Transverse colon (tissue), 4 donors: ENCODE measurements around the gene BAZ2A. TPM values are rescaled to one million over a fixed set of nuclear protein-coding genes. Genes with fewer than 3 reads are reported as not detected.

Experiments used
- DNase-seq: peaks from one replicate; pipeline ENCODE4 v3.0.0-alpha.2; 2019
- H3K27ac ChIP-seq, 4 donors: fragments of 200-600 bp; sonication (generic); 2 replicates each; pipeline ENCODE4 v1.5.1; 2016 to 2018; ENCODE audit warnings: inconsistent platforms in 4 of 4
- H3K27me3 ChIP-seq: fragments of 200-600 bp; sonication (generic); 2 replicates; pipeline ENCODE4 v1.5.1; 2017; ENCODE audit warnings: inconsistent platforms
- H3K36me3 ChIP-seq, 4 donors: fragments of 200-600 bp; sonication (generic); 2 replicates each; pipeline ENCODE4 v1.5.1; 2017 to 2019; ENCODE audit warnings: inconsistent platforms in 4 of 4
- H3K4me1 ChIP-seq, 4 donors: fragments of 200-600 bp; sonication (generic); 2 replicates each; pipeline ENCODE4 v1.5.1; 2017 to 2020; ENCODE audit warnings: inconsistent platforms in 4 of 4
- H3K4me3 ChIP-seq, 4 donors: fragments of 200-600 bp; sonication (generic); 1 replicate in 1 of 4; 2 replicates in 3 of 4; pipeline versions ENCODE4 v1.5.1 to v1.6.1; 2017 to 2019; ENCODE audit warnings: inconsistent platforms in 4 of 4
- H3K9me3 ChIP-seq, 2 donors: fragments of 200-600 bp; sonication (generic); 2 replicates each; pipeline ENCODE4 v1.5.1; 2017 to 2019; ENCODE audit warnings: inconsistent platforms in 2 of 2
- CTCF ChIP-seq, 5 experiments: fragments of 200-600 bp in 3 of 5; fragments of 450-650 bp in 2 of 5; sonication (generic) in 3 of 5; IDR thresholded peaks; 1 replicate in 2 of 5; 2 replicates in 3 of 5; pipeline ENCODE4 v1.5.1; 2016 to 2017; ENCODE audit warnings: antibody characterized with exemption in 5 of 5, inconsistent platforms in 3 of 5, mild to moderate bottlenecking in 2 of 5, moderate library complexity in 1 of 5
- EP300 ChIP-seq: sonication (generic); formaldehyde crosslinking; IDR thresholded peaks from one replicate; pipeline ENCODE4 v1.6.1; 2017; ENCODE audit warnings: antibody characterized with exemption, low read depth
- POLR2A ChIP-seq: fragments of 450-650 bp; IDR thresholded peaks from one replicate; pipeline ENCODE4 v1.6.1; 2016; ENCODE audit warnings: antibody characterized with exemption, mild to moderate bottlenecking, moderate library complexity
- POLR2AphosphoS5 ChIP-seq, 3 donors: sonication (generic); formaldehyde crosslinking; IDR thresholded peaks; one replicate each; pipeline ENCODE4 v1.6.1; 2016; ENCODE audit warnings: antibody characterized with exemption in 3 of 3
- WGBS, 2 donors: methylation state at CpG; one replicate each; pipeline ENCODE4 v1.1.5; 2018; ENCODE audit warnings: low coverage in 1 of 2; 5-methylcytosine and 5-hydroxymethylcytosine counted together
- in situ Hi-C, 4 donors: fragments of 200-750 bp; cut with MboI; loops; one replicate each; pipeline versions ENCODE4 v1.15.0 to v1.15.1; 2017; ENCODE audit warnings: low sequenced_read_pairs in 3 of 4, low pct_ligation_motif_present in 1 of 4, low pct_unique_long_range_greater_than_20kb in 1 of 4
- intact Hi-C: fragments of 100-400 bp; cut with DNase I; formaldehyde crosslinking; loops from one replicate; pipeline ENCODE4 v1.15.1; 2023; ENCODE audit warnings: low total_unique reads
- total RNA-seq, 4 donors: library from RNA; depleted of rRNA; stranded (reverse); fragments of >200 nt; gene quantifications; one replicate each; pipeline ENCODE4 v1.1.0, GENCODE V29; 2016

The BAZ2A gene
- total RNA-seq, 4 donors from 2014 or later, result 108 to 261 (median 124) TPM

GRCh38 chr12:56596815-56597214 is 33.3 kb downstream of the BAZ2A start:
- TF ChIP-seq CTCF (IDR thresholded peaks at IDR 0.05), result no peak
- TF ChIP-seq POLR2A, result no peak
- TF ChIP-seq EP300, result no peak
- TF ChIP-seq POLR2AphosphoS5 (IDR thresholded peaks at IDR 0.05), result no peak
- H3K4me3 ChIP-seq, result no peak overlapping the region
- no peak for DNase-seq
- in situ Hi-C loops (no loop called here), intact Hi-C loops (no loop called here)
- no peaks in the 10 kb centered on the region for H3K4me1 ChIP-seq
- 77 to 83% methylated on average over 1 to 3 of the region's 3 CpGs for WGBS, 2 donors
- H3K27me3 ChIP-seq, result no peaks in the 10 kb centered on the region
- H3K27ac ChIP-seq, result no peak overlapping the region
- H3K9me3 ChIP-seq, result no peaks in the 10 kb centered on the region
- peaks cover 0 to 42% (median 25%) of the 10 kb centered on the region in 4 donors for H3K36me3 ChIP-seq

GRCh38 chr12:56593909-56594621 is 36.1 kb downstream of the BAZ2A start:
- Histone ChIP-seq H3K27me3 (no peaks in the 10 kb centered on the region), H3K27ac (peak overlapping the region; percentile 14 to 74 (median 40)), H3K4me1 (peaks cover 0 to 8% (median 6%) of the 10 kb centered on the region in 4 donors), H3K9me3 (no peaks in the 10 kb centered on the region), H3K4me3 (no peak overlapping the region), H3K36me3 (peaks cover 0 to 16% (median 8%) of the 10 kb centered on the region in 4 donors)
- 43% methylated on average over 8 of the region's 8 CpGs; no CpG with 5 or more reads in 1 of the 2 donors for WGBS, 2 donors
- TF ChIP-seq CTCF (IDR thresholded peaks at IDR 0.05) (peak; percentile 63 to 72 (median 69)), POLR2A (no peak), POLR2AphosphoS5 (IDR thresholded peaks at IDR 0.05) (peak in 2 of 3 donors; percentile 7 to 31)
- DNase-seq, result peak; percentile 43
- intact Hi-C loops (no loop called here), in situ Hi-C loops (no loop called here)

- Histone ChIP-seq H3K9me3 (no peaks in the 10 kb centered on the region), H3K4me3 (no peak overlapping the region), H3K4me1 (peaks cover 0 to 8% (median 6%) of the 10 kb centered on the region in 4 donors), H3K27ac (no peak overlapping the region), H3K27me3 (no peaks in the 10 kb centered on the region), H3K36me3 (peaks cover 0 to 18% (median 6%) of the 10 kb centered on the region in 4 donors)
- in situ Hi-C loops (no loop called here), intact Hi-C loops (no loop called here)
- TF ChIP-seq POLR2A (no peak), EP300 (no peak), CTCF (IDR thresholded peaks at IDR 0.05) (no peak), POLR2AphosphoS5 (IDR thresholded peaks at IDR 0.05) (no peak)
- no peak for DNase-seq
These were observed 38.2 kb downstream of the BAZ2A start for GRCh38 chr12:56591961-56592360.

GRCh38 chr12:56591126-56591525 is 39.0 kb downstream of the BAZ2A start:
- H3K36me3 ChIP-seq, result peaks cover 0 to 18% (median 8%) of the 10 kb centered on the region in 4 donors

More at GRCh38 chr12:56591126-56591525, 39.0 kb downstream of the BAZ2A start:
- Histone ChIP-seq H3K27ac (peak overlapping the region in 2 of 4 donors; percentile 10 to 37), H3K27me3 (no peaks in the 10 kb centered on the region), H3K4me1 (peaks cover 0 to 8% (median 6%) of the 10 kb centered on the region in 4 donors), H3K4me3 (no peak overlapping the region), H3K9me3 (no peaks in the 10 kb centered on the region)
- DNase-seq, result no peak
- TF ChIP-seq POLR2A (no peak), POLR2AphosphoS5 (IDR thresholded peaks at IDR 0.05) (no peak), CTCF (IDR thresholded peaks at IDR 0.05) (no peak), EP300 (no peak)
- in situ Hi-C loops (no loop called here), intact Hi-C loops (no loop called here)
- WGBS, 2 donors, result 81% methylated on average over 5 of the region's 5 CpGs; no CpG with 5 or more reads in 1 of the 2 donors
